HCEC 1CT (cell line): ENCODE measurements around the gene USP16.

ENCODE experiments used
- DNase-seq: peaks from one replicate; pipeline ENCODE4 v3.0.0-alpha.2; 2017

The USP16 gene

DNA sequence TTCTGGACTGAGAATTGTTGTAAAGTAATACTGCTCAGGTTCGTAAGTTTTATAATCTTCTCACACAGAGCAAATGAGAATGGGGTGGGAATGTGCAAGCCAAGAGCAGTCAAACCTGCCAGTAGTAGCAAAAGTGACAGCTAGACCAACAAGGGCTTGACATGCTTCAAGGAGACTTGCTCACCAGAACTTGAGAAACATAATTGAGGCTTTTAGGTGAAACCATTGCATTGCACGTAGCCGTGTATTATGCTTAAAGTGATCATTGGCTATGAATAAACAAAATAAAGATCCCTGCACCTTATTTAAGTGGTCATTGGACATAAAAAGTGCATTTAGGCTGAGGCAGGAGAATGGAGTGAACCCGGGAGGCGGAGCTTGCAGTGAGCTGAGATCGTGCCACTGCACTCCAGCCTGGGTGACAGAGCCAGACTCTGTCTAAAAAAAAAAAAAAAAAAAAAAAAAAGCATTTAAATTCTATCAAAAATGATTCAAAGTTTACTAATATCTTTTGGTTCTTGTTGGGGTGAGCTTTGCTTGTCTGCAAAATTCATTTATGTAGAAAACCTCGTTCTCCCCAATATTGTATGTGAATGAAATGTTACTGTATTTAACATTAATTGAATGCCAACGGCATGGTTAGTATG is 60.8 kb downstream of the USP16 start:
- DNase-seq, result no peak

DNA sequence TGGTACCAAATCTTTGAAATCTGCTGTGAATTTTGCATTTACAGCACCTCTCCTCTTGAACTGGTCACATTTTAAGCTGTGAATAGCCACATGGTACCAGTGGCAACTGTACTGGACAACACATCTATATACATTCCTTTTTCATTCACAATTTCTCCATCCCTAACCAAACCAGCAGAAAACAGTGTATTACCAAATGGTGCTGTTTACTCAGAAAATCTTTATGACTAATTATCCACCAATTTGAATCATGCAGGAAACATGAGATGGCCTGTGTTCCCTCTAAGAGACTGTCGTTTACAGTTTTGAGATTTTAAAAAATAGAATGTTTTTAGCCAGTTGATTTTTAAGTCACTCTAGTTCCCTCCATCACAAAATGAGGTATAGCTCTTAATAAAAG is 66.6 kb downstream of the USP16 start:
- DNase-seq, result peak; percentile 94

- peak; percentile 77 for DNase-seq
Observed at GRCh38 chr21:29092102-29092959, 67.9 kb downstream of the USP16 start.

GRCh38 chr21:29096218-29097015 is 71.9 kb downstream of the USP16 start:
- DNase-seq, result no peak

GRCh38 chr21:29098156-29098555 is 73.7 kb downstream of the USP16 start:
- DNase-seq, result no peak

- DNase-seq, result no peak
Observed at GRCh38 chr21:29102791-29103257, 78.4 kb downstream of the USP16 start.
